HG03196 (cell line): Measurements from ENCODE around the gene DPY19L1.
"Not testable (repeated sequence)": the region's sequence is repeated elsewhere in the genome, so short reads cannot be mapped to it uniquely, and the experiment has no call there.

ENCODE experiments used
- ATAC-seq: cut with Tn5 transposase; IDR thresholded peaks from one replicate; pipeline ENCODE4 v1.9.1; 2021; ENCODE audit not compliant: unreplicated experiment

DPY19L1 gene

DNA sequence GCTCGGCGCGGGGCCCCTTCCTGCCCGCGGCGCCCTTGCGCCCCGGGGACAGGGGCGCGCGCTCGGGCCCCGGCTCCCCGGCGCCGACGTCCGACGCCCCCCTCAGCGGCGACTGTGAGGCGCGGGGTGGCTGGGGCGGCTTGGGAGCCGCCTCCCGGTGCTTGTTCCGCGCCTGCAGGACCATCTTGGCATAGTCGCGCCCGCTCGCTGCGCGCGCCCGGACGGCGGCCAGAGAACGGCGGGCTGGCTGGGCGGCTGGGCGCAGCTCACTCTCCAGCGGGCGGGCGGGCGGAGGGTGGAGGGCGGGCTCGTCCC, at the start of gene DPY19L1:
TSS of gene DPY19L1 (minus strand) at position 275 of the 315 bp plus-strand sequence. CDS start at position 184, 91 bp downstream.
- no peak for ATAC-seq

DNA sequence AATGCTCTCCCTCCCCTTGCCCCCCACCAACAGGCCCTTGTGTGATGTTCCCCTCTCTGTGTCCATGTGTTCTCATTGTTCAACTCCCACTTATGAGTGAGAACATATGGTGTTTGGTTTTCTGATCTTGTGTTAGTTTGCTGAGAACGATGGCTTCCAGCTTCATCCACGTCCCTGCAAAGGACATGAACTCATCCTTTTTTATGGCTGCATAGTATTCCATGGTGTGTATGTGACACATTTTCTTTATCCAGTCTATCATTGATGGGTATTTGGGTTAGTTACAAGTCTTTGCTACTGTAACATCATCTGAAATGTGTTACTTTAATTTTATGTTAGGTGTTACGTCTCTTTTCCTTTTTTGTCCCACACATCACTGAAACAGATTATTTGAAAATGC, 42.2 kb upstream of the DPY19L1 start:
- not testable (repeated sequence) for ATAC-seq

DNA sequence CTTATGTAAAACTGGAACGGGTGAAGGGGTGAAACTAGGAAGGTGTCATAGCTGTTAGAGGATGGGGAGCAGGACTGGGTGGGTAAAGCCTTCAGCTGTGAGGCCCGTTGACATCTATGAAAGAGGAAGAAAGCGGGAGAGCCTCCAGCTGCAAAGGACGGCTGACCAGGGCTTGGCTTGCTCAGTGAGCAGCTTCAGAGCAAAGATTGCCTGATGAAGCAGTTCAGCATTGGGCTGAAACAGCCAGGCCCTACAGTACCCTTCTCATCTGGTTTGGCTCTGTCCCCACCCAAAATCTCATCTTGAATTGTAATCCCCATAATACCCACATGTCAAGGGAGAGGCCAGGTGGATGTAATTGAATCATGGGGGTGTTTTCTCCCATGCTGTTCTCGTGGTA, 36.7 kb upstream of the DPY19L1 start:
- not testable (repeated sequence) for ATAC-seq

DNA sequence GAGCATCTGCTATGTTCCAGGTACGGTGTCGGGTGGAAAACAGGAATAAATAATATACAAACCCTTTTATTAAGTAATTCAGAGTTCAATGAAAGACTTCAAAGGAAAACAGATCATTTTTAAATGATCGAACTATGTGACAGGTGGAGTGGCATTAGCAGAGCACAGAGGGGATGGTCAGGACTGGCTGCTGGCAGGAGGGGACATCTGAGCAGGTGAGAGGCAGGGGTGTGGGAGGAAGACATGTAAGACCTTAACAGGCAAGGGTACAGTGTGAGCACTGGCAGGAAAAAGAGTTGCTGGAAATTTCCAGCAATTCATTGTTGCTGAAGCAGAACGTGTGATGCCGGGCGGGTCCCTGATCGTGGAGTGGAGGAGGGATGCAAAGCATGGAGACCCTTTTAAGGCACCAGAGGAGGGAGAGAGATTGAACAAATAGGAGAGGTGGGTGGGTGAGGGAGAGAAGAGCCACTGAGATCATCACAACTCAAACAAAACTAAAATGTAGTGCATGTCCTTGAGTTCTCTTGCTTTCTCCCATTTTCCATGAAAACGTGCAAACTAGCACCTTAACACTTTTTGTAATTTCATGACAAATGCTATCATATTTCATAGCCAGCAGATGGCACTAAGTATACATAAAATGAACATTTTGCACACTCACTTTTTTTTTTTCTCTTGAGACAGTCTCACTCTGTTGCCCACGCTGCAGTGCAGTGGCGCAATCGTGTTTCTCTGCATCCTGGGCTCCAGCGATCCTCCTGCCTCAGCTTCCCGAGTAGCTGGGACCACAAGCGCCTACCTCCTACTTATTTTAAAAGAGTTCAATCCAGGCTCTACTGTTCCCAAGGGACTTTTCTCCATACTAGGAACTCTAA, 35.9 kb upstream of the DPY19L1 start:
- ATAC-seq = not testable (repeated sequence)

DNA sequence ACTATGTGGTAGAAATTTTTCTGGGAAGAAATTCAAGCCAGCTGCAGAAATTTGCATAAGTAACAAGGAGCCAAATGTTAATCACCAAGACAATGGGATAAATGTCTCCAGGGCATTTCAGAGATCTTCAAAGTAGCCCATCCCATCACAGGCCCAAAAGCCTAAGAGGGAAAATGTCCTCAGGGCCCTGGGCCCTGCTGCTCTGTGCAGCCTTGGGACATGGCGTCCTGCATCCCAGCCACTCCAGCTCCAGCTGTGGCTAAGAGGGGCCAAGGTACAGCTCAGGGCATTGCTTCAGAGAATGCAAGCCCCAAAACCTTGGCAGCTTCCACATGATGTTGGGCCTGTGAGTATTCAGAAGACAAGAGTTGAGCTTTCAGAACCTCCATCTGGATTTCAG, 31.8 kb upstream of the DPY19L1 start:
- not testable (repeated sequence) for ATAC-seq

DNA sequence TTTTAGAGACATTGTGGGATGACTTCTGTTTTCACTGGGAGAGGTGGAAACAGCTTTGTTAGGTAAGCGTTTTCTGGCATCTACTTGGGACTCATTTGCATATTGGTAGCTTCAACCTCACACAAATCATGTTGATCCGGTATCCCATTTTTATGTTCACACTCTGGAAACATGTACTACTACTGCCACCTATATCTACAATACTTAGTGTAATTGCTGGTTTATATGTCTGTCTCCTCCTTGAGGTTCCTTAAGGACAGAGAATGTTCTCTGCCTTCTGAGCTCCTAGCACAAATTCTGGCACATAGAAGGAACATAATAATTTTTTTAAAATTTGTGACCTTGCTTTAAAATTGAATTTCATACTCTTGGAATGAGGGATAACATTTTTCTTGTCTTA, 28.1 kb upstream of the DPY19L1 start:
- ATAC-seq = not testable (repeated sequence)

DNA sequence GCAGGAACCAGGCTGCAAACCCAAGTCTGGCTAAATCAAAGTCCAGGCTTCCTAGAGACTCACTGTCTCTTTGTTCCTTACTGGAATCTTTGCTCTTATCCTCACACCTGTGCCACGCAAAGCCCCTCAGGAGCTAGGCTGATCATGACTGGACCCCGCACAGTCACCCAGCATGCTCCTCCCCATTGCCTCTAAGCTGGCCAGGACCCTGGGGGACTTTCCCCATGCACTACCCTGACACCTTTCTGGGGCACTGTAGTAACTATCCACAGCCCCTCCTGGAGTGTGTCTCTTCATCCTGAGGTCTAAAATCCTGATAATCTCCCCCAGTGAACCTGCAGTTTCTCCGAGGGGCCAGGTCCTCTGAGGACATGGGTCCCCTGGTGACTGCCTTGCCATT, 21.3 kb upstream of the DPY19L1 start:
- ATAC-seq = not testable (repeated sequence)

DNA sequence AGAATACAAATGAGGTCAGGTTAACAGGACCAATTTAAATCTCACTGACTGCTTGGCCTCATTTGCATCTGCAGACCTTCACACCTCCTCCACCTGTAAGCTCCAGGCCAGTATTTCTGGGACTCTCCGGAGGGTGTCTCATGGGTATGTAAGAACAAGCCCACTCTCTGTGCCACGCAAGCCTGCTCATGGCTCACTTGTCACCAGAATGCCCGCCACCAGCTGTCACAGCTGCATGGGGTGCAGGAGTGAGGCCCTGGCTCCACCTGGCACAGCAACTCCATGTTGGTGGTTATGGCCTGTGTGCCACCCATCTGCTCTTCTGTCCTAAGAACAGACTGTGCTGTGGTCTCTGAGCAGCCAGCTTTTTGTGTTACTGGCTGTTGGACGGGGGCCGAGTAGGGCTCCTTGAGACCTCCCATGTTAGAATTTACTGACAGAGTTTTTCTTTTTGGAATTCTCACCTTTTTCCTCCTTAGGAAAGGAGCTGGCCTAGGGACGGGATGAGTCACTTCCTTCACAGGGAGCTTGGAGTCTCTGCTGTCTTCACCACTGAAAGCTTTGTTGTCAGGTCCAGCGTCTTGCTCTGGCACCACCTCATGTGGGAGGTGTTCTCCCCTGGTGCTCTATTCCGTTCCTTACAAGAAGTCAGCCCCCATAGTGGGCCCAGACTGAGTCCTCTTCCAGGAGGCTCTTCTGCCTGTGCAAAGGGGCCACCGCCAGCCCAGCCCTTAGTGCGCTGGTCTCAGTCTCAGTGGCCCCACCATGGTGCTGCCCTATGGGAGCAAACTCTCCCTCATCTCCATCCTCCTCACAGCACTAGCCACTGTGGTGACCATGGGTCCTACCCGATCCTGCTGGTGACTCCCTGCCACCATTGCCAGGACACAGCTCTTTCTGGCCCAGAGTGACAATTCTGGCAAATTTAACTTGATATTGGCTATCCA, 20.5 kb upstream of the DPY19L1 start:
- not testable (repeated sequence) for ATAC-seq

DNA sequence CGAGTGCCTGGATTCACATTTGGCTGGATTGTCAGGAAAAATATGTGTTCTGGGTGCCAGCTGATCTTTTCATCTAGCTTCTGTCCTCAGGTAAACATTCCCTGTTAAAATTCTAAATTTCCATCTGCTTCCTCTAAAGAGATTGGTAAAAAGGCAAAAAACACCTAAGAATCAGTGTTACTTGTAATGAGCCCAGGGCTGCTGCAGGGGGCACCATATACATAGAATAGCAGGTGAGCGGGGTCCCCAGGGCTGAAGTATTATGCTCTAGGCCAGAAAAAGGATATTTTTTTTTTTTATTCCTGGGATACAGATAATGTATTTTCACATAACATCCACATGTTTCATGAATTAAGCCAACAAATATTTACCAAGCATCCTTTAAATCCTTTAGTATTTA, 18.4 kb upstream of the DPY19L1 start:
- not testable (repeated sequence) for ATAC-seq

DNA sequence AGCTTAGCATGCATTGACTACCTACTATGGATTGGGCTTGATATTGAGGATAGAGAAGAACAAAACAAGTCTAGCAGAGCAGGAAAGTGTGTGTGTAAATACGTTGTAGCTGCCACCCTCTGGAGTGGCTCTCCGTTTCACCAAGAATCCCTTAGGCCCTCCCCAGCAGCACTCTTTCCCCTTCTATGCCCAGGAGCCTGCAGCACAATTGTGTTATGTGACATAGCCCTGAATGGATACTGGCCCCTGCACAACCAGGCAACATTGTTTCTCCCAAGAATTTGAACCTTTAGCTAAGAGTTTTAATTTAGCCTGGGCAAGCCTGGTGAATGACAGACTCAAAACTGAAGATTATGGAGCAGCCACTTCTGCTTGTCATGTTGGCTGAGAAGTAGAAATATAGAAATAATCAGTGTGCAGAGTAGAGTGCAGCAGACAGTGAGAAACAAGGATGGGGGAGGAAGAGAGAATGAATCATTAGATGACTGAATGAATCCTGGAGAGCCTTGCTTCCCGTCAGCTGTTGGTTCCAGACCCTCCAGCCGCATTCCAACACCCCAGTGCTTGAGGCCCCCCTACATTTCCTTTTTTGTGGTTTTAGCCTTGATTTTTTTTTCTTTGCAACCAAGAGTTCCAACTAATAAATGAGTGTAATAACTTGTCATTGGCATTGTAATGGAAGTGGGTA, 16.3 kb upstream of the DPY19L1 start:
- not testable (repeated sequence) for ATAC-seq

DNA sequence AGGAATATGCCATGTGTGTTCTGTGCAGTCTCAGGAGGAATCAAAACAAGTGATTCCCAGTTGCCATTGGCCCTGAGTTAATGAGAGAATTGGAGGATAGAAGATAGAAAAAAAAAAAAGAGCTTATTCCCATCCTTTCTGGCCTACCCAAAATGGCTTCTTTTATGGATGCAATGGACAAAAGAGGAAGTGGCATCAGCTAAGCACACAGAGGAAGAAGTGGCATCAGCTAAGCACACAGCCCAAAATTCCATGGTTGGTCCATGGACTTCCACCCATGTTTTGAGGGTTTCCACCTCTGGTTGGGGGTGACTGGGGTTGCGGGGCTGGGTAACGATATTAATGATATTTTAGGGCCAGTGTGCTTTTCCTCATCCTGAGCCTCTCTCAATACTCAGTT, 11.1 kb upstream of the DPY19L1 start:
- not testable (repeated sequence) for ATAC-seq

DNA sequence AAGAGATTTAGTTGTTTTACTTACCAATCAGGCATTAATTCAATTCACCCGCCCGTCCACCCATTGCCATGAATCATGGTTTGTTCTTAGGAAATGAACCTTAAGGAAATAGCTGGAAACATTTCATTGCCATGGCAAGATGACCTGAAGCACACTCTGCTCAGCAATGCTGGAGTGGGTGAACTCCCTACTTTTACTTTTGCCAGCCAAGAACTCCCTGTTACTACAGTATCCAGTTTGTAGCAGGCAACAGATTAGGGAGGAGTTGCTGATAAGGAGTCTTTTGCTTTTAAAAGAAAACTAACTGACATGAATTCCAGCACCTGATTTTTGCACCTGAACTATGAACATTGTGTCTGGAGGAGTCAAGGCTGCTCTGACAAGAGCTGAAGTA, 10.6 kb upstream of the DPY19L1 start:
- not testable (repeated sequence) for ATAC-seq

DNA sequence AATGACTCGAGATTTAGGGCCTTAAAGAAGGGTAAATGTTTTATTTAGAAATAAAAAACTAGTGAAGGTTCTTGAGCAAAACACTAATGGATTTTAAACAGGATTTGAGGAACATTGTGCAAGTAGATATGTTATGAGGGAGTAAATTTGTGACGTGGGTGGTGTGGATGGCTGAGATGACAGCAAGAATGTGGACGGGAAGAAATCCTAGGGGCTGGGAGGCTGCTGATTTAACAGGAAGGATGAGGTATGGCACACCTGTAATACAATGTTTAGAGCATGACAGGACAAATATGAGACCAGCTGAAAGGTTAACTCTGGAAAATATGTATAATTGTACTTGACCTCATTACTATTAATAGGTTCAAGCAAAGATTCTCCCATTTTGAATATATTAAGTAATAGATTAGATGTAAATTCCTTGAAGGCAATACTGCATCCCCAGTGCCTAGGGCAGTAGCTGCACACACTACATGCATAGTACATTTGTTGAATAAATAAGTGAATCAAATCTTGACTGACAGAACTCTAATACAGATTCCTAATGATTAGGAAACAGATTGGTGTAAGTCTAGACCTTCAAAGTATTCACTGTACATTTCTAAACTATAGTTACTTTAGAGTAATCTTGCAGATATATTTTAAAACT, 10.1 kb upstream of the DPY19L1 start:
- not testable (repeated sequence) for ATAC-seq

DNA sequence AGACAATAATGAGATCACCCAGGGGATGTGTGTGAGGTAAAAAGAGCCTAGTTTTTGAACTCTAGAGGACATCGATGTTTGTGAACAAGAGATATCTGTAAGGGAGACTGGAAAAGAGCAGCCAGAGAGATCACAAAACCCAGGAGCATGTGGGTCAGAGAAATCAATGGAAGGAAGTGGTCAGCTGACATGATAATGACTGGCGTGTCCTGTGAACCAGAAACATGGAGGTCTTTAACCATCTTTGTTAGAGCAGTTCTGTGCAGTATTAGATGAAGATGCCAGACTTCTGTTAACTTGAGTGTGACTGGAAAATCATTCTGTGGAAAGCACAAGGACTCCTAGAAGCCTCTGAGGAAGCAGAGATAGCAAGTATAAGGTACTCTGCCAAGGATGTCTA, 6.0 kb upstream of the DPY19L1 start:
- ATAC-seq = not testable (repeated sequence)

DNA sequence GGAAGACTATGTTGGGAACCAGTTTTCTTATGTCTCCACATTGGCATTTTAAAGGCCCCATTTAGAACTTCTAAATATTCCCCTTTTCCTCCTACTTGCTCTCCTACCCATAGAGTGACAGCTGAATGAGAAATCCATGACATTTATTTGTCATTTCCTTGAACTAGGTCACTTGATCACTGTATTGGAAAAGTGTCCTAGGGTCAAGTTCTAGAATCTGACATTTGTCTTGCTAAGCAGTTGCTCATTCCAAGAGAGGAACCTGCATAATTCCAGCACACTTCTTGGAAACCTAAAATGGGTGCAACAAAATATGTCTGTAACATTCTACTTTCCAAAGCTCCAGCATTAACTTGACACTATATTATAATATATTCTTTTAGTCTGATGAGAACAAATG, 3.6 kb upstream of the DPY19L1 start:
- ATAC-seq = no peak

DNA sequence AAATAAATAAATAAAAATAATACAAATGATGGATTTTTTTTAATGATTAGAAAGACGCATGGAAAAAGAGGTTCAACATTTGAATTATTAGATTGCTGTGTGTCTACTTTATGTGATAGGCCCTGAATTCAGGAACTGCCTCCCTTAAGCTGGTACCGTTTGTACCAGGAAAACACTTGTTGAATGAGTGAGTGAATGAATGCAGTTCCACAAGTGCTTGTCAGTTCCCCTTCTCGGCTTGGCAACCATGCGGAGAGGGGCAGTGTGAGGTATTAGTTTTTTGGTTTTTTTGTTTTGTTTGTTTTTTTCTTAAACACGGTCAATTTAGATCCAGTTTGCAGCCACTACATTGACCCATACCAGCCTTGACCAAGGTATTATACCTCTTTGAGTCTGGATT, 2.1 kb upstream of the DPY19L1 start:
- ATAC-seq = no peak

DNA sequence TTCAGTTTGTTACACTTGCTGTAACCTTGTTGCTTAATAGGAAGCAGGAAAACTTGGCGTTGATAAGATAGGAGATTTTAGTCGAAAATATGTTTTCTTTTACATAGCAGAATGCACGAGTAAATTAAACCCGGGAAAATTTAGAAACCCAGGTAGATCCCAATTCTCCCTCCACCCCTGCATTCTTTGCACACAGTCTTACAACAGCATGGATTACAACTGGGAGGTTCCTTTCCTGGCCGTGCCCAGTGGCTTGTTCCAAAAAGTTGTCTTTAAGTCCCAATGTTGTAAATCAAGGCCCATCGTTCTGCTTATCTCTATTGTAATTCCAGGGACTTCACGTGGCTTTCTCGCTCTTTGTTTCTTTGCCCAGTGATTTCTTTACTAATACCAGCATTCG, 1.1 kb upstream of the DPY19L1 start:
- no peak for ATAC-seq

DNA sequence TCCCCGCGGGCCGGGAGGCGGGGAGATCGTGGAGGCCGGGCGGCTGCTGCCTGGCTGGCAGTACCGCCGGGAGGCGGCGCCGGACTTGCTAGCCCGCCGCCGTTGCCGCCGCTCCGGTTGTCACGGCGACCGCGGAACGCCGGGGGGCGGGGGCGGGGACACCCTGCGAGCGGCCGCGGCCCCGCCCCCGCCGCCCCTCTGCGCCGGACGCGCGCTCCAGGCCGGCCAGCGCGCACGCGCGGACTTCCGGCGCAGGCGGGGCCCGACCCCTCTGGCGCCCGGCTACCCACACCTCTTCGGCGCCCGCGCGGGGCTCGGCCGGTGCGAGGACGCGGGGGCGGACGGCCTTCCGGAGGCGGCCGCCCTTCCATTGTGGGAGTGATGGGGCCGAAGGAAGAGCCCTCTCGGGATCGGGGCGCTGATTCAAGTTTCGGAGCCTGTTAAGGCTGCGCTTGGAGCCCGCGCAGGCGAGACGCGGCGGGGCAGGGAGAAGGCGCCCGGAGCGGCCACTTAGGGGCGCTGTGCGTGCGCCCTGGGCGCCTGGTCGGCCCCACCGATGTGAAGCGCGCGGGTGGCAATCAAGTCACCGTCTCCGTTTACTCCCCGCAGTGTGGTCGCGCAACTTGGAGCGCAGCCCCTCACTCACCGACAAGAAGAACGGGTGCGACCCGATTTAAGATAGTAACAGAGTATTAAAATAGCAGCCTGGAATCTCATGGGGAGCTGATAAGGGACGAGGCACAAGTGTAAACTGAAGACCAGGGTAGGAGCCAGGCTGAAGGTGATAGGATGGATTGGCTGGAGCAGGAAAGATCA, 449 bp upstream of the DPY19L1 start:
- ATAC-seq = peak; percentile 86

DNA sequence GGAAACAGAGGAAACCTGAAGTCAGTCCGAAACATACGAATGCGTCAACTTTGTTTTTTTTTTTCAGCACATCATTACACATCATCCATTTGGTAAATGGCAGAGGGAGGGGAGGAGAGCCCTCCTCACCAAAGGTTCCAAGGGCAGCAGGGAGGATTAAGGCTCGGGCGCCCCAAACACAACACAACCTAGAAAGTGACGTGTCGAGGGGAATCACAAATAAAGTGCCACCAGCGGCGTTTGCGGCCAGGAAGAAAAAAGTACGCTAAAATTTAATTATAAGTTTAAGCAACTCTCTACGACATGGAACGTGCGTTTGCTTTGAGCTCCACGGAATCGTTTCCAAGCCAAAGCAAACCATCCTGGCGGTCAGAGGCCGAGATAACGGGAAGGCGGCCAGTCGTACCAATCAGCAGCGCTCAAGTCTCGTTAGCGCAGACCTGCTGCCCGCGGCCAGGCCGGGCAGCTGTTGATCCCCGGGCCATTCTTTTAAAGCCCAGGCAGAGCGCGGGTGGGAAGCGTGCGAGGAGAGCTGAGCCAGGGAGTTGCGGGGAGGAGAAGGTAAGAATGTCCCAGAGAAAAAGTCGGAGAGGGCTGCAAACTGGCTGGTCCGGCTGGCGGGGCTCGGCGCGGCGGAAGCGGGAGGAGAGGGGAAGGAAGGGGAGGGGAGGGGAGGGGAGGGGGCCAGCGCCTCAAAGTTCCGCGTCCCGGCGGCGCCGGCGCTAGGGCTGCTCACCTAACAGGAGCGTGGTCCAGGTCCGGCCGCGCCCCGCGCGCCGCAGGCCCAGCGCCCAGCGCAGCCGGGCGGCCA, 719 bp downstream of the DPY19L1 start:
- ATAC-seq = peak; percentile 9
